Adipocyte (in vitro differentiated cells): ENCODE data around the gene C1orf210.

Experiments used
- DNase-seq: peaks from one replicate; pipeline ENCODE4 v3.0.0-alpha.2; 2015; ENCODE audit warnings: low read depth
- H3K27me3 ChIP-seq: replicated peaks from 2 replicates; pipeline ENCODE4 v1.7.0; 2013; ENCODE audit warnings: mild to moderate bottlenecking, low read length, moderate library complexity; ENCODE audit not compliant: control insufficient read depth, insufficient read depth
- H3K36me3 ChIP-seq: 2 replicates; pipeline ENCODE4 v1.7.0; 2013; ENCODE audit warnings: low read length, mild to moderate bottlenecking, moderate library complexity; ENCODE audit not compliant: control insufficient read depth, insufficient read depth, severe bottlenecking
- H3K4me1 ChIP-seq: 2 replicates; pipeline ENCODE4 v1.7.0; 2013; ENCODE audit warnings: mild to moderate bottlenecking, low read length, moderate library complexity; ENCODE audit not compliant: control insufficient read depth, insufficient read depth
- H3K4me3 ChIP-seq: 2 replicates; pipeline ENCODE4 v1.7.0; 2013; ENCODE audit warnings: mild to moderate bottlenecking, low read length, moderate library complexity
- H3K9ac ChIP-seq: 2 replicates; pipeline ENCODE4 v1.7.0; 2013; ENCODE audit warnings: mild to moderate bottlenecking, low read length, moderate library complexity
- H3K9me3 ChIP-seq: 2 replicates; pipeline ENCODE4 v1.7.0; 2013; ENCODE audit warnings: mild to moderate bottlenecking, low read length, moderate library complexity; ENCODE audit not compliant: control insufficient read depth

Gene C1orf210

GRCh38 chr1:43311521-43311920 is 26.1 kb upstream of the C1orf210 start:
- Histone ChIP-seq H3K36me3 (no peaks in the 10 kb centered on the region), H3K27me3 (peaks cover 8% of the 10 kb centered on the region), H3K4me1 (peaks cover 17% of the 10 kb centered on the region), H3K4me3 (no peak overlapping the region), H3K9me3 (no peaks in the 10 kb centered on the region), H3K9ac (no peak overlapping the region)
- DNase-seq, result no peak

DNA sequence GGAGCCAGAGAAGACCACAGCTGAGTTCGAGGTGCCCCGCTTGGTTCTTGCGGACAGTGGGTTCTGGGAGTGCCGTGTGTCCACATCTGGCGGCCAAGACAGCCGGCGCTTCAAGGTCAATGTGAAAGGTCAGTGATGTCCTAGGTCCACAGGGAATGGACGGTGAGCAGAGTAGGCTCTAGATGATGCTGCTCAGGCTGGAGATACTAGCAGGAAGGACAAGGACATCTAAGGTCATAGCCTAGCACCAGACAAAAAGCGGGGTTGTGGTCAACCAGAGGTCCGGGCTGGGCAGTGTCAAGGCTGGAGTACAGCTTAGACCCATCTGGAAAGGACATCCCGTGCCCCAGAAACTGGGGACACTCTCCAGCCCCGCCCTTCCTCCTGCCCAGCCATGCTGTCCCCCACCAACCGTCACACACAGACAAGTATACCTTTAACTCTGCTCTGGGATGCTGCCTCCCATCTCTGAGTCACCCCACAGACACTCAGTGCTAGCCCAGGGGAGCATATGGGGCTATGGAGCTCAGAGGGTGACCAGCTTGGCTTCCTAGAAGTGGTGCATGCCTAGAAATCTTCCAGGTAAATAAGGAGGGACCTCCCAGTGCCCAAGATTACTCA is 24.1 kb upstream of the C1orf210 start:
- H3K36me3 ChIP-seq, result no peaks in the 10 kb centered on the region
- H3K9me3 ChIP-seq, result no peaks in the 10 kb centered on the region
- peaks cover 7% of the 10 kb centered on the region for H3K4me1 ChIP-seq
- H3K9ac ChIP-seq, result no peak overlapping the region
- DNase-seq, result no peak
- H3K27me3 ChIP-seq, result peaks cover 8% of the 10 kb centered on the region
- H3K4me3 ChIP-seq, result no peak overlapping the region

GRCh38 chr1:43308635-43309404 is 23.4 kb upstream of the C1orf210 start:
- Histone ChIP-seq H3K27me3 (peaks cover 8% of the 10 kb centered on the region), H3K4me3 (no peak overlapping the region), H3K4me1 (peaks cover 14% of the 10 kb centered on the region), H3K9ac (no peak overlapping the region), H3K9me3 (no peaks in the 10 kb centered on the region), H3K36me3 (no peaks in the 10 kb centered on the region)
- DNase-seq, result no peak

GRCh38 chr1:43307458-43308158 is 22.2 kb upstream of the C1orf210 start:
- peaks cover 23% of the 10 kb centered on the region for H3K4me1 ChIP-seq
- H3K27me3 ChIP-seq, result peaks cover 8% of the 10 kb centered on the region
- H3K9me3 ChIP-seq, result no peaks in the 10 kb centered on the region
- DNase-seq, result no peak
- H3K36me3 ChIP-seq, result no peaks in the 10 kb centered on the region
- H3K9ac ChIP-seq, result no peak overlapping the region
- no peak overlapping the region for H3K4me3 ChIP-seq

- no peaks in the 10 kb centered on the region for H3K36me3 ChIP-seq
- H3K9me3 ChIP-seq, result no peaks in the 10 kb centered on the region
- H3K4me1 ChIP-seq, result peaks cover 23% of the 10 kb centered on the region
- H3K4me3 ChIP-seq, result no peak overlapping the region
- peaks cover 8% of the 10 kb centered on the region for H3K27me3 ChIP-seq
- no peak for DNase-seq
- H3K9ac ChIP-seq, result no peak overlapping the region
Observed at GRCh38 chr1:43306688-43307457, 21.5 kb upstream of the C1orf210 start.

GRCh38 chr1:43305926-43306687 is 20.7 kb upstream of the C1orf210 start:
- peaks cover 18% of the 10 kb centered on the region for H3K4me1 ChIP-seq
- H3K27me3 ChIP-seq, result peaks cover 8% of the 10 kb centered on the region
- no peak for DNase-seq
- H3K9ac ChIP-seq, result no peak overlapping the region
- H3K36me3 ChIP-seq, result no peaks in the 10 kb centered on the region
- H3K9me3 ChIP-seq, result no peaks in the 10 kb centered on the region
- no peak overlapping the region for H3K4me3 ChIP-seq

DNA sequence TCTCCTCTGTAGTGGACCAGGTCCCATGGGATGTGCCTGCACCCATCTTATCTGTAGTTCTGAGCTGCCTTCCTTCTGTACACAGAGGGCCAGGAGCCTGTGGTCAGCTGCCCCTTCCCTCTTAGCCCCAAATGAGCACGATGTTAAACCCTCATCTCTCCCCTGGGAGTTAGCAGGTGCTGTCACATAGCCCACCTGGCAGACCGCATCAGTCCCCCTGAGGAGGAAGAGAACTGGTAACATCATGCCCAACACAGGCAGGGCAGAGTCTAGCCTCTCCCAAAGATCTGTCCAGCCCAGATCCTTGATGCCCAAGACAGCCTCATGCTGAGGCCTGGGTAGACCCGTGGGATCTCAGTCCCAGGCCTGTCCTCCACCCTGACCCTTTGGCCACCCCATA is 20.1 kb upstream of the C1orf210 start:
- Histone ChIP-seq H3K4me1 (peaks cover 18% of the 10 kb centered on the region), H3K9ac (no peak overlapping the region), H3K4me3 (no peak overlapping the region), H3K9me3 (no peaks in the 10 kb centered on the region), H3K36me3 (no peaks in the 10 kb centered on the region), H3K27me3 (peaks cover 4% of the 10 kb centered on the region)
- DNase-seq, result no peak

- no peak for DNase-seq
Observed at GRCh38 chr1:43304771-43305300, 19.5 kb upstream of the C1orf210 start.

GRCh38 chr1:43304314-43304681 is 18.9 kb upstream of the C1orf210 start:
- no peak overlapping the region for H3K4me3 ChIP-seq
- peak overlapping the region; percentile 63 for H3K9ac ChIP-seq
- no peak for DNase-seq
- no peaks in the 10 kb centered on the region for H3K36me3 ChIP-seq
- H3K27me3 ChIP-seq, result peaks cover 3% of the 10 kb centered on the region
- peaks cover 18% of the 10 kb centered on the region for H3K4me1 ChIP-seq
- H3K9me3 ChIP-seq, result no peaks in the 10 kb centered on the region

More at GRCh38 chr1:43304771-43305300, 19.5 kb upstream of the C1orf210 start:
- Histone ChIP-seq H3K9ac (peak overlapping the region; percentile 63), H3K9me3 (no peaks in the 10 kb centered on the region), H3K36me3 (no peaks in the 10 kb centered on the region), H3K4me3 (no peak overlapping the region), H3K27me3 (peaks cover 3% of the 10 kb centered on the region), H3K4me1 (peaks cover 18% of the 10 kb centered on the region)

GRCh38 chr1:43303471-43304313 is 18.3 kb upstream of the C1orf210 start:
- Histone ChIP-seq H3K9ac (peak overlapping the region; percentile 63), H3K9me3 (no peaks in the 10 kb centered on the region), H3K4me1 (peaks cover 18% of the 10 kb centered on the region), H3K36me3 (no peaks in the 10 kb centered on the region), H3K27me3 (peaks cover 3% of the 10 kb centered on the region), H3K4me3 (no peak overlapping the region)
- DNase-seq, result no peak
